ENCODE data around the gene RBM47.

GRCh38 chr4:40546506-40546905 is 83.2 kb downstream of the RBM47 start:
- TF ChIP-seq POLR2A (IDR thresholded peaks at IDR 0.05; ENCODE audit: low read depth, low read length) (no peak), TAF1 (IDR thresholded peaks at IDR 0.05; ENCODE audit: borderline replicate concordance, low read depth, low read length) (no peak), POLR2AphosphoS5 (IDR thresholded peaks at IDR 0.05; ENCODE audit: low read depth, low read length) (no peak)
